Measurements from ENCODE around the gene MAP1B. TPM values are rescaled to one million over a fixed set of nuclear protein-coding genes. Genes with fewer than 3 reads are reported as not detected.

The MAP1B gene
- total and polyA plus RNA-seq, 2 donors from 2014 or later, result 3.6 to 57.0 TPM

GRCh38 chr5:72212171-72212570 is 104.9 kb downstream of the MAP1B start:
- Histone ChIP-seq H3K4me1 (ENCODE audit: control insufficient read depth in 2 of 3, insufficient read depth in 2 of 3, low read depth in 1 of 3, low read length in 3 of 3) (no peaks in the 10 kb centered on the region), H3K9ac (ENCODE audit: low read length in 3 of 3) (no peak overlapping the region), H3K36me3 (ENCODE audit: control insufficient read depth in 2 of 3, insufficient read depth in 3 of 3, low read length in 3 of 3) (no peaks in the 10 kb centered on the region), H3K27me3 (ENCODE audit: control insufficient read depth, insufficient read depth, low read length) (no peaks in the 10 kb centered on the region), H3K27ac (ENCODE audit: low read depth in 2 of 2, low read length in 2 of 2) (no peak overlapping the region), H3K9me3 (ENCODE audit: control insufficient read depth in 2 of 3, insufficient read depth in 1 of 3, low read length in 3 of 3) (no peaks in the 10 kb centered on the region), H3K4me3 (ENCODE audit: low read length in 3 of 3) (no peak overlapping the region)
- TF ChIP-seq CTCF (IDR thresholded peaks at IDR 0.05; ENCODE audit: borderline replicate concordance, extremely low read depth, insufficient read depth), result no peak
- FAIRE-seq, result no peak
- DNase-seq, result no peak
- intact Hi-C loops (cut with DNase I), result no loop called here

DNA sequence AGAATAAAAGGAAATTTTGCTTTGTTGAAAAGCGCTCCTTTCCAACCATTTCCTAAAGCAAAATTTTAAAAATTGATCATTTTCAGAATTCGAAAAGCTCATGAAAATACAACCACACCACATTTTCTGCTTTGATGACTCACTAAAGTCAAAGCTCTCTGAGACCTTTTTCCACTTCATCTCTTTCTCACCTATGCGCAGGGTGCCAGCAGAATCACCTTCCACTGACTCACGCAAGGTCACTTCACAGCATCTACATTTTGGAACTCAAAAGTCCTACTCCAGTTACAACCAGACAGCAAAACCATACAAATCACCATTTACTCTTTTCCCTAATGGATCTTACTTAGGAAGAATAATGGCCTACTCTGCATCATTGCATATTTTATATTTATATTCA is 106.2 kb downstream of the MAP1B start:
- no peak overlapping the region for H3K27ac ChIP-seq (ENCODE audit: low read depth in 2 of 2, low read length in 2 of 2)
- DNase-seq (no peak), FAIRE-seq (no peak)
- no peaks in the 10 kb centered on the region for H3K27me3 ChIP-seq (ENCODE audit: control insufficient read depth, insufficient read depth, low read length)
- H3K9me3 ChIP-seq (ENCODE audit: control insufficient read depth in 2 of 3, insufficient read depth in 1 of 3, low read length in 3 of 3), result no peaks in the 10 kb centered on the region
- intact Hi-C loops (cut with DNase I), result no loop called here
- no peak for TF ChIP-seq CTCF (IDR thresholded peaks at IDR 0.05; ENCODE audit: borderline replicate concordance, extremely low read depth, insufficient read depth)
- no peaks in the 10 kb centered on the region for H3K4me1 ChIP-seq (ENCODE audit: control insufficient read depth in 2 of 3, insufficient read depth in 2 of 3, low read depth in 1 of 3, low read length in 3 of 3)
- no peak overlapping the region for H3K9ac ChIP-seq (ENCODE audit: low read length in 3 of 3)
- H3K36me3 ChIP-seq (ENCODE audit: control insufficient read depth in 2 of 3, insufficient read depth in 3 of 3, low read length in 3 of 3), result no peaks in the 10 kb centered on the region
- no peak overlapping the region for H3K4me3 ChIP-seq (ENCODE audit: low read length in 3 of 3)

DNA sequence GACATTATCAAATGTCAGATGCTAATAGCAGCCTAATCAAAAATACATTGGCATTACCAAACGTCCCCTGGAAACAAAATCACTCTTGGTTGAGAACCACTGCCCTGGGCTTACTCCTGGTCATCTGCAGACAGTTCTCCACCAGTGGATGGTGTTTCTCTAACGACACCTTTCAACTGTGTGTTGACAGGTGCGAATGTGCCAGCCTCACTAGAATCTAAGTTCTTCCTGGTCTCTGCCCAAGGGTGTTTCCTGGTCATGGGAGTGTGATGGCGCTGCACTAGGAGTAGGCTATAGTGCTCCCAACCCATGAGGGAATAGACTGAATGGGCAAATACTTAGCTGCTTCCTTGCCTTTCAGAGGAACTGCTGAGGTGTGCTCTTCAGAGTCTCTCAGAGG is 106.9 kb downstream of the MAP1B start:
- no peak for FAIRE-seq
- H3K4me3 ChIP-seq (ENCODE audit: low read length in 3 of 3), result no peak overlapping the region
- no peaks in the 10 kb centered on the region for H3K27me3 ChIP-seq (ENCODE audit: control insufficient read depth, insufficient read depth, low read length)
- no peak overlapping the region for H3K27ac ChIP-seq (ENCODE audit: low read depth in 2 of 2, low read length in 2 of 2)
- H3K4me1 ChIP-seq (ENCODE audit: control insufficient read depth in 2 of 3, insufficient read depth in 2 of 3, low read depth in 1 of 3, low read length in 3 of 3), result no peaks in the 10 kb centered on the region
- intact Hi-C loops (cut with DNase I), result no loop called here
- H3K9me3 ChIP-seq (ENCODE audit: control insufficient read depth in 2 of 3, insufficient read depth in 1 of 3, low read length in 3 of 3), result no peaks in the 10 kb centered on the region
- DNase-seq, result no peak
- peaks cover 0 to 3% (median 2%) of the 10 kb centered on the region in 3 donors for H3K36me3 ChIP-seq (ENCODE audit: control insufficient read depth in 2 of 3, insufficient read depth in 3 of 3, low read length in 3 of 3)
- H3K9ac ChIP-seq (ENCODE audit: low read length in 3 of 3), result no peak overlapping the region
- TF ChIP-seq CTCF (IDR thresholded peaks at IDR 0.05; ENCODE audit: borderline replicate concordance, extremely low read depth, insufficient read depth), result no peak

- Histone ChIP-seq H3K36me3 (ENCODE audit: control insufficient read depth in 2 of 3, insufficient read depth in 3 of 3, low read length in 3 of 3) (peaks cover 3 to 15% (median 7%) of the 10 kb centered on the region in 3 donors), H3K4me3 (ENCODE audit: low read length in 3 of 3) (no peak overlapping the region), H3K9ac (ENCODE audit: low read length in 3 of 3) (no peak overlapping the region), H3K27ac (ENCODE audit: low read depth in 2 of 2, low read length in 2 of 2) (no peak overlapping the region), H3K27me3 (ENCODE audit: control insufficient read depth, insufficient read depth, low read length) (no peaks in the 10 kb centered on the region), H3K4me1 (ENCODE audit: control insufficient read depth in 2 of 3, insufficient read depth in 2 of 3, low read depth in 1 of 3, low read length in 3 of 3) (no peaks in the 10 kb centered on the region), H3K9me3 (ENCODE audit: control insufficient read depth in 2 of 3, insufficient read depth in 1 of 3, low read length in 3 of 3) (no peaks in the 10 kb centered on the region)
- no peak for TF ChIP-seq CTCF (IDR thresholded peaks at IDR 0.05; ENCODE audit: borderline replicate concordance, extremely low read depth, insufficient read depth)
- FAIRE-seq (no peak), DNase-seq (no peak)
- intact Hi-C loops (cut with DNase I), result no loop called here
Measured at GRCh38 chr5:72216756-72217155, 109.5 kb downstream of the MAP1B start.

All from kidney (tissue), 14 donors.